GM18505 (cell line): ENCODE data around the gene PRDM16.

Source experiments
- ATAC-seq: cut with Tn5 transposase; IDR thresholded peaks from one replicate; pipeline ENCODE4 v1.9.1; 2021; ENCODE audit not compliant: unreplicated experiment
- POLR2A ChIP-seq: IDR thresholded peaks from 4 replicates; pipeline ENCODE4 v1.6.1; 2011; ENCODE audit warnings: borderline replicate concordance; ENCODE audit not compliant: insufficient read depth, insufficient read length; ENCODE audit errors: extremely low read depth

The PRDM16 gene

DNA sequence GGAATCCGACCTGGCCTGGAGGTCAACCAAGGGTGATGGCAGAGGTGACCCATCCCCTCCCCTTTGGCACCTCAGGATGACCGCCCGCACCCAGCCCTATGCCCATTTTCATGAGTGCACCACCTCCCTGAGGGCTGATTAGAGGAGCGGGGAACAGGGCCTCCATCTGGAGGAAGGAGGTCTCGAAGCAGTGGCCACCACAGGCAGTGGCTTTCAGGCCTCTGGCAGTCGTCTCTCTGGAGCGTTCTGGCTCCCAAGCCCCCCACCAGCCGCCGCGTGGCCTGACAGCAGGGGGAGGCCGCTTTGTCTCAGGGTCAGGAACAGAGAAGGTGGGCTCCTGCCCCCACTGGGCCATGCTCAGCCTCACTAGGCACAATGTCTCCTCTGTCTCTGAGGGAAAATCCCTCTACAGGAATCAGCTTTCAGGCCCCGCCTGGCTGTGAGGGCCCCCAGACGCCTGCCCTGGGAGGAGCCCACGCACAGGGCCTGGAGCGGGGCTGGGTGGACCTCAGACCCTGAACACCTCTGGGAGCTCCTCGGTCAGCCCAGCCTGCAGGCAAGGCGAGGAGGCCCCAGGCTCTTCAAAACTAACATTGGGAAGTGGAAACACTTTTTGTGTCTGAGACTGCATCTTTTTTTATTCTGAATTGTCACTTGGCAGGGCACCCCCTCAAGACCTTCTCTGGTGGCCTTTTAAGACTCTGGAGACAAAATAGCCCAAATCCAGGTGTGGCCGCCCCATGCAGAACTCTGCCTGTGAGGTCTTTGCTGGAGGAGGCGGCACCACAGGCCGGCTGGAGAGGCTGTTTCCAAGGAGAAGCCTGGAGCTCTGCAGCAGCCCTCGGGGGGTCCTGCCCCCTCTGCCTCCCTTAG lies 257.7 kb downstream of the PRDM16 start:
- ATAC-seq = no peak
- no peak for TF ChIP-seq POLR2A

DNA sequence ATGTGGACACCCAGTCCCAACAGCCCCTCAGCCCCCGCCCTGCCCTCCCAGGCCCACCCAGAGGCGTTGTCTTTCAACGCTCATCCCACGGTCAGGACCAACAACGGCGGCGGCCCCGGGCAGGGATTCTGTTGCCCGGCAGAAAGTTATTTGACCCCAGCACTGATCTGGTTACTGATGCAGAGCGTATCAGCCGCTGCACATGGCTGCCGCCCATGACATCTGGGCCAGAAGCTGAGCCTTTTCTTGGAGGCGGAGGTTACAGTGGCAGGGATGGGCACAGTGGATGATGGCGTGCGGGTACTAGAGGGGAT lies 258.3 kb downstream of the PRDM16 start:
- TF ChIP-seq POLR2A = no peak
- no peak for ATAC-seq

GRCh38 chr1:3327936-3328590 lies 259.1 kb downstream of the PRDM16 start:
- ATAC-seq = no peak
- TF ChIP-seq POLR2A = no peak

DNA sequence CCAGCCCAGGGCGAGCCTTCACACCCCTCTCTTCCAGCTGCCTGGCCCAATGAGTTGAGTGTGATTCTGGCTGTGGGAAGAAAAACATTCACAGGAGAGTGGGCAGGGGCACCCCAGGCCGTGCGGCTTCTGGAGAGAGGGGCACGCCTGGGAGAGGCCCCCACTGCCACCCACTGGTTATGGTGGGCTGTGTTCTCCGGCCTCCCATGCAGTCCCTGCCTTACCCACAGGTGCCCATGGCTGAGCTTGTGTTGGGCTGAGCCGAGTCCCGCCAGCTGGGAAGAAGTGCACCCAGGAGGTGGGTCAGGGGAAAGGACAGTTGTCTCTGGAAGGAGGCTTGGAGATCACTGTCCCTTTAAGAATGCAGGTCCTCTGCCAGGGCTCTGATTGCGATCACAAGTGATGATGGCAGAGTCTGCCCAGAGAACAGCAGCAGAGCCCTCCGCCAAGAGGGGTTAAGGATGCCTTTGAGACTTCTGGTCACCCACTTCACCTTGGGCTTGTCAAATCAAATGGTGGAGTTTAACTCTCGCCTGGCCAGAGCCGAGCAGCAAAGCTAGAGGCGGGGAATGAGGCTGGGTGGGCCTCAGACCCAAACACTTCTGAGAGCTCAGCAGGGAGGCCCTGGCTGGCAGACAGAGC lies 260.8 kb downstream of the PRDM16 start:
- ATAC-seq = no peak
- TF ChIP-seq POLR2A = no peak

- no peak for ATAC-seq
- TF ChIP-seq POLR2A = no peak
Observed at GRCh38 chr1:3330771-3331245, 261.8 kb downstream of the PRDM16 start.

GRCh38 chr1:3331564-3331963 lies 262.6 kb downstream of the PRDM16 start:
- no peak for TF ChIP-seq POLR2A
- ATAC-seq = no peak

DNA sequence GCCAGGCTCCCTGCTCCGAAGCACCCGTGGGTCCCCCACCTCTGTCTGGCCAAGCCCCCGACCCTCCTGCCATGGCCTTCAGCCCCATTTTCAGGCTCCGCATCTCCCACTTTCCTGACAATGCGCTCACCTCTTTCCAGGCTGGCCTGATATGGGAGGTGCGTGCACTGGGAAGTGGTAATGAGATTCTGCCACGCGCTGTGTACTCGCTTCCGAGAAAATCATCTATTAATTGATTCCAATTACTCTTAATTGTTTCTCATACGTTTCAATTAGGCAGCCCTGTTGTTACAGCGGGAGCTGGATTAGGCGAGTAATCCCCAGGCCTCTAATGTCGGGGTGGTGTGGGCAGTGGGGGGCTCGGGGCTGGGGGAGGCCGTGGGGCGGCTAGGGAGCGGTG lies 263.0 kb downstream of the PRDM16 start:
- no peak for ATAC-seq

GRCh38 chr1:3332662-3333061 lies 263.7 kb downstream of the PRDM16 start:
- no peak for TF ChIP-seq POLR2A
- ATAC-seq = no peak

More for the DNA sequence above, 263.0 kb downstream of the PRDM16 start:
- TF ChIP-seq POLR2A = no peak

DNA sequence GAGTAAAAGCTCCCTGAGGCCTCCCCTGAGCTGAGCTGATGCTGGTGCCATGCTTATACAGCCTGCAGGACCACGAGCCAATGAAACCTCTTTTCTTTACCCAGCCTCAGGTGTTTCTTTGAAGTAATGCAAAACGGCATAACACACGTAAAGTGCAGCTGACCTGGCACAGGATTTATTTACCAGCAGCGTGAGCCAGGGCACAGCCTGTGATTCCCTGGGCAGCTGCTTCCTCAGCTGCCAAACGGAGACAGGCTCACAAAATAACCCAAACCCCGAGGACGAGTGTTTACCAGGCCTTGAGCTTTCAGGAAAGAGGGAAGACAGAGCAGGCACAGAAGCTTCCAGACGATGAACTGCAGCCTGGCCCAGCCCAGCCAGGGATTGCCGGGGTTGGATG lies 264.9 kb downstream of the PRDM16 start:
- ATAC-seq = no peak
- no peak for TF ChIP-seq POLR2A

DNA sequence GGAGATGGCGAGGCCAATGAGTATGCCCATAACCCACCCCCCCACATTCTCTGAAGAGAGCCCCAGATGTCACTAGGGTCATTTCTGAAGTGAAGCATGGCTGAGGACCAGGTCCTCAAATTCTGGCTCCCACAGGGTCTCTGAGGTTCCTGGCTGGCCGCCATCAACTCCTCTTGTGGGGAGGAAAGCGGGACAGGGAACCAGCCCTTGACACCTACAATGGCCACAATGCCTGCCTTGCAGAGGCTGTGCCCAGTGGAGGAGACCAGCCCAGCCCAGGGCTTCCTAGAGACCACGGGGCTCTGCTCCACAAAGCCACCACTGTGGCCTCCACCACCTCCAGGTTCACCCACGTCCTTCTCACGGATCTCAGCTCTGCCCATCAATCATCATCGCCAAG lies 265.4 kb downstream of the PRDM16 start:
- no peak for TF ChIP-seq POLR2A
- ATAC-seq = no peak

DNA sequence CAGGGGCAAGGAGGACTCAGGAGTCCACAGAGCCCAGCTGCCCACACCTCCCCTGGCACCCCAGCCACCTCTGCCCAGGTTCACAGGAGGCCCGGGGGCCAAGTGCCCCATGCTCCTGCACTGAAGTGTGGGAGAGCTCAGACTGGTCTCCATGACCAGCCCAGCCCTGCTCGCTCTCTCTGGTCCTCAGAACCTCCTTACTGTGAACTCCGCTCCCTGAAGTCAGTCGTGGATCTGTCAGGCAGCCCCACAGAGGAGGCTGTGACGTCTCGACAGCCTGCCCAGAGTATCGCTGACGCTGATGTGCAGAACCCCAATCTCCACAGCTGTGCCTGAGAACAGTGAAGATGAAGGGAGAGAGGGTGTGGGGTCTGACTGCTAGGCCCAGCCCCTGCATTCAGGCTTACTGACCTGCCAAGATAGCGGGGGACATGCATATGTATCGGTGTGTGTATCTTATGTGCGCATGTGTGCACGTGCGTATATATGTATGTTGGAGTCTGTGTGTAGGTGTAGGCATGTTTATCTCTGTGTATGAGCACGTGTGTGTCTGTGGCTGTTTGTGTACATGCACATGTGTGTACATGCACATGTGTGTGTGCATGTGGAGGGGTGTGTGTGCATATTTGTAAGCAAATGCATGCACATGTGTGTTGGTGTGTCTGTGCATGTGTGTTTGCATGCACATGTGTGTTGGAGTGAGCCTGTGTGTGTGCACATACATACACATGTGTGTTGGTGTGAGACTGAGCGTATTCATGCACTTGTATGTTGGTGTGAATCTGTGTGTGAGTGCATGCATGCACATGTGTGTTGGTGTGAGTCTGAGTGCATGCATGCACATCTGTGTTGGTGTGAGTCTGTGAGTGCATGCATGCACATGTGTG lies 267.0 kb downstream of the PRDM16 start:
- no peak for TF ChIP-seq POLR2A
- no peak for ATAC-seq

- no peak for ATAC-seq
- no peak for TF ChIP-seq POLR2A
Observed at GRCh38 chr1:3336641-3337630, 267.9 kb downstream of the PRDM16 start.
